IMR-90 (cell line): ENCODE results near the gene NTRK2. TPM values are rescaled to one million over a fixed set of nuclear protein-coding genes. Genes with fewer than 3 reads are reported as not detected.

Experiments
- ATAC-seq: fragments of 200-7000 bp; cut with Tn5 transposase; 2 replicates; pipeline ENCODE4 v1.9.1; 2020; ENCODE audit warnings: low read depth, mild to moderate bottlenecking, moderate library complexity
- BruUV-seq: library from RNA; stranded (reverse); fragments of 400-500 nt; replicated peaks from 2 replicates; lab custom pipeline; 2021; lab: Mats Ljungman, UMichigan
- CTCF ChIA-PET: fragments of 300-600 bp; formaldehyde crosslinking; extraction: SDS; loops from one replicate; lab custom pipeline; 2021; ENCODE audit warnings: antibody characterized with exemption; lab: Yijun Ruan, JAX
- POLR2A ChIA-PET: fragments of 300-600 bp; sonication (Branson Sonifier 250); formaldehyde crosslinking; loops from one replicate; lab custom pipeline; 2022; ENCODE audit warnings: antibody characterized with exemption; ENCODE audit not compliant: unreplicated experiment; lab: Charles Lee
- DNase-seq: peaks from one replicate; pipeline ENCODE4 v3.0.0; 2013
- H2AFZ ChIP-seq: replicated peaks from 2 replicates; pipeline ENCODE3; 2013; ENCODE audit warnings: low read length, mild to moderate bottlenecking; ENCODE audit not compliant: poor library complexity
- H2AK5ac ChIP-seq: 2 replicates; pipeline ENCODE4 v1.6.1; 2013; ENCODE audit warnings: low read depth, low read length, inconsistent platforms
- H2AK9ac ChIP-seq: replicated peaks from 2 replicates; pipeline ENCODE3; 2013; ENCODE audit warnings: mild to moderate bottlenecking, low read depth, low read length, moderate library complexity; ENCODE audit not compliant: poor library complexity
- H2BK120ac ChIP-seq: 2 replicates; pipeline ENCODE4 v1.6.1; 2013; ENCODE audit warnings: low read depth, low read length, inconsistent platforms
- H2BK15ac ChIP-seq: 3 replicates; pipeline ENCODE4 v1.6.1; 2013; ENCODE audit warnings: low read depth, low read length, inconsistent platforms
- H2BK20ac ChIP-seq: 2 replicates; pipeline ENCODE4 v1.6.1; 2013; ENCODE audit warnings: low read depth, mild to moderate bottlenecking, inconsistent platforms, low read length, moderate library complexity
- H2BK5ac ChIP-seq: 2 replicates; pipeline ENCODE4 v1.6.1; 2013; ENCODE audit warnings: mild to moderate bottlenecking, low read depth, low read length, inconsistent platforms; ENCODE audit not compliant: poor library complexity, severe bottlenecking
- H3K14ac ChIP-seq: replicated peaks from 2 replicates; pipeline ENCODE4 v1.6.1; 2013; ENCODE audit warnings: low read depth, low read length, inconsistent platforms
- H3K18ac ChIP-seq: 2 replicates; pipeline ENCODE4 v1.6.1; 2013; ENCODE audit warnings: low read depth, low read length, control low read depth
- H3K23ac ChIP-seq: 2 replicates; pipeline ENCODE4 v1.6.1; 2013; ENCODE audit warnings: low read depth, low read length, inconsistent platforms
- H3K27ac ChIP-seq: 2 replicates; pipeline ENCODE4 v1.5.1; 2013; ENCODE audit warnings: mild to moderate bottlenecking, control low read depth, low read length; ENCODE audit not compliant: insufficient read depth
- H3K27me3 ChIP-seq: 2 replicates; pipeline ENCODE4 v1.6.1; 2013; ENCODE audit warnings: low read length; ENCODE audit not compliant: control insufficient read depth, insufficient read depth
- H3K36me3 ChIP-seq: 2 replicates; pipeline ENCODE4 v1.6.1; 2013; ENCODE audit warnings: low read length, mixed read lengths; ENCODE audit not compliant: control insufficient read depth, insufficient read depth
- H3K4ac ChIP-seq: 2 replicates; pipeline ENCODE4 v1.6.1; 2013; ENCODE audit warnings: low read depth, low read length, inconsistent platforms
- H3K4me1 ChIP-seq: 2 replicates; pipeline ENCODE4 v1.6.1; 2013; ENCODE audit warnings: low read length, mixed read lengths; ENCODE audit not compliant: control insufficient read depth, insufficient read depth
- H3K4me2 ChIP-seq: 2 replicates; pipeline ENCODE4 v1.6.1; 2013; ENCODE audit warnings: low read depth, mild to moderate bottlenecking, control low read depth, low read length, moderate library complexity
- H3K4me3 ChIP-seq: 2 replicates; pipeline ENCODE4 v1.5.1; 2013; ENCODE audit warnings: low read depth, mild to moderate bottlenecking, control low read depth, low read length, moderate library complexity; ENCODE audit not compliant: insufficient read depth
- H3K56ac ChIP-seq: 2 replicates; pipeline ENCODE4 v1.6.1; 2013; ENCODE audit warnings: low read length, inconsistent platforms; ENCODE audit not compliant: insufficient read depth; ENCODE audit errors: extremely low read depth
- H3K79me1 ChIP-seq, 2 experiments: 2 replicates each; pipeline ENCODE4 v1.6.1; 2013; ENCODE audit warnings: low read length in 2 of 2, inconsistent platforms in 1 of 2, low read depth in 1 of 2
- H3K9ac ChIP-seq: 2 replicates; pipeline ENCODE4 v1.6.1; 2013; ENCODE audit warnings: low read depth, low read length, control low read depth
- H3K9me1 ChIP-seq: 2 replicates; pipeline ENCODE4 v1.6.1; 2013; ENCODE audit warnings: low read length, inconsistent platforms; ENCODE audit not compliant: insufficient read depth
- H3K9me3 ChIP-seq: 2 replicates; pipeline ENCODE4 v1.6.1; 2013; ENCODE audit warnings: low read length; ENCODE audit not compliant: control insufficient read depth, insufficient read depth
- H4K20me1 ChIP-seq: 2 replicates; pipeline ENCODE4 v1.6.1; 2013; ENCODE audit warnings: low read length, inconsistent platforms; ENCODE audit not compliant: insufficient read depth
- H4K5ac ChIP-seq: 2 replicates; pipeline ENCODE4 v1.6.1; 2013; ENCODE audit warnings: mild to moderate bottlenecking, low read depth, low read length, control low read depth
- H4K8ac ChIP-seq, 2 experiments: 2 replicates each; pipeline ENCODE4 v1.6.1; 2013; ENCODE audit warnings: low read depth in 2 of 2, low read length in 2 of 2, control low read depth in 1 of 2, inconsistent platforms in 1 of 2
- H4K91ac ChIP-seq: 2 replicates; pipeline ENCODE4 v1.6.1; 2013; ENCODE audit warnings: low read depth, low read length, inconsistent platforms; ENCODE audit not compliant: insufficient read depth
- MAFK ChIP-seq: IDR thresholded peaks from 2 replicates; pipeline ENCODE4 v1.6.1; 2012; ENCODE audit warnings: low read depth, low read length, improper control_type of control experiment
- POLR2A ChIP-seq: IDR thresholded peaks from 2 replicates; pipeline ENCODE4 v1.6.1; 2012; ENCODE audit warnings: mild to moderate bottlenecking, low read depth, low read length
- SMC3 ChIP-seq: fragments of 150-350 bp; IDR thresholded peaks from 2 replicates; pipeline ENCODE4 v1.6.1; 2016; ENCODE audit warnings: low read depth, mild to moderate bottlenecking, antibody characterized with exemption, low read length, moderate library complexity
- WGBS, 2 experiments: methylation state at CpG; one replicate each; pipeline versions ENCODE4 v1.1.5 to v1.1.7; 2013; ENCODE audit warnings: missing lambda C conversion rate in 2 of 2; ENCODE audit not compliant: insufficient read length in 1 of 2; ENCODE audit errors: extremely low coverage in 2 of 2; 5-methylcytosine and 5-hydroxymethylcytosine counted together
- dilution Hi-C: fragments of 300-500 bp; cut with HindIII; formaldehyde crosslinking; loops from one replicate; pipeline ENCODE4 v1.14.3; 2018; ENCODE audit warnings: low sequenced_read_pairs; ENCODE audit not compliant: unreplicated experiment
- in situ Hi-C: fragments of 300-500 bp; cut with MboI; formaldehyde crosslinking; loops from 3 replicates; pipeline ENCODE4 v1.14.3; 2019; ENCODE audit warnings: low sequenced_read_pairs, inconsistent platforms, mixed read lengths
- intact Hi-C: fragments of 100-400 bp; cut with micrococcal nuclease; formaldehyde crosslinking; loops from 2 replicates; pipeline ENCODE4 v1.10.0; 2022
- polyA plus RNA-seq, 3 experiments: library from polyadenylated mRNA; depleted of rRNA; stranded (reverse); fragments of >200 nt; gene quantifications; 2 replicates each; pipeline ENCODE4 v1.2.3, GENCODE V29; 2012; ENCODE audit warnings: low replicate concordance in 1 of 3
- total RNA-seq: library from RNA; depleted of rRNA; stranded (reverse); fragments of >200 nt; gene quantifications from 2 replicates; pipeline ENCODE4 v1.2.3, GENCODE V29; 2012

Gene NTRK2
- total and polyA plus RNA-seq, 2 of the 4 experiments (the other 2 are of a cell fraction) = under 0.01 to 0.02 TPM

- H2AK9ac ChIP-seq = no peak overlapping the region
Observed at GRCh38 chr9:85045271-85045670, 375.7 kb downstream of the NTRK2 start.

More at GRCh38 chr9:85045271-85045670, 375.7 kb downstream of the NTRK2 start:
- no peak overlapping the region for H4K8ac ChIP-seq
- no peaks in the 10 kb centered on the region for H3K27me3 ChIP-seq
- in situ Hi-C loops = no loop called here
- no peak overlapping the region for H3K4me3 ChIP-seq
- dilution Hi-C loops = no loop called here
- WGBS, 2 experiments = 20% methylated on average over 1 of the region's 6 CpGs; no CpG with 5 or more reads in 1 of the 2 experiments
- no peak overlapping the region for H4K5ac ChIP-seq
- no peak for TF ChIP-seq SMC3
- TF ChIP-seq MAFK = no peak
- no peak for TF ChIP-seq POLR2A
- no peak overlapping the region for H3K27ac ChIP-seq
- H3K23ac ChIP-seq = no peak overlapping the region
- H3K9ac ChIP-seq = no peak overlapping the region
- BruUV-seq = no TSS peak
- H3K36me3 ChIP-seq = no peaks in the 10 kb centered on the region
- no peak overlapping the region for H2AFZ ChIP-seq
- no peaks in the 10 kb centered on the region for H3K9me1 ChIP-seq
- no peak for DNase-seq
- no peak overlapping the region for H3K4me2 ChIP-seq
- no peak overlapping the region for H2AK5ac ChIP-seq
- H3K4ac ChIP-seq = no peak overlapping the region
- H3K14ac ChIP-seq = no peak overlapping the region
- H3K4me1 ChIP-seq = no peaks in the 10 kb centered on the region
- H3K9me3 ChIP-seq = peaks cover 11% of the 10 kb centered on the region
- H4K91ac ChIP-seq = no peak overlapping the region
- no peak overlapping the region for H2BK15ac ChIP-seq
- H2BK20ac ChIP-seq = no peak overlapping the region
- H2BK120ac ChIP-seq = no peak overlapping the region
- CTCF ChIA-PET = no interaction called here
- H2BK5ac ChIP-seq = no peak overlapping the region
- no peak overlapping the region for H3K18ac ChIP-seq
- POLR2A ChIA-PET = no interaction called here
- no peaks in the 10 kb centered on the region for H4K20me1 ChIP-seq
- ATAC-seq = no peak
- H3K79me1 ChIP-seq = no peaks in the 10 kb centered on the region
- no peak overlapping the region for H3K56ac ChIP-seq
- intact Hi-C loops = no loop called here
